ENCODE results near the gene PNMA6E.

PNMA6E gene

GRCh38 chrX:153417637-153418036 is 16.5 kb upstream of the PNMA6E start:
- Histone ChIP-seq H3F3A (ENCODE audit: control insufficient read depth, insufficient read depth) (no peaks in the 10 kb centered on the region), H4K20me1 (ENCODE audit: control insufficient read depth, insufficient read depth, low read depth, low read length) (no peaks in the 10 kb centered on the region), H3K27me3 (ENCODE audit: control insufficient read depth, low read length) (no peaks in the 10 kb centered on the region), H3K36me3 (ENCODE audit: control insufficient read depth, low read length) (no peaks in the 10 kb centered on the region), H3K27ac (ENCODE audit: low read depth, low read length) (no peak overlapping the region), H3K9me2 (replicated peaks; ENCODE audit: control insufficient read depth, low read length) (no peaks in the 10 kb centered on the region), H3K4me2 (ENCODE audit: low read length) (no peak overlapping the region), H3K4me1 (ENCODE audit: control insufficient read depth, low read length) (no peaks in the 10 kb centered on the region; the same call in 1 of the 2 replicates), H3K9me3 (ENCODE audit: control insufficient read depth, insufficient read depth, low read length) (no peaks in the 10 kb centered on the region), H3K4me3 (ENCODE audit: low read length) (no peak overlapping the region), H3K79me2 (ENCODE audit: control insufficient read depth, low read length) (no peaks in the 10 kb centered on the region)
- TF ChIP-seq EZH2phosphoT487 (IDR thresholded peaks at IDR 0.05; ENCODE audit: borderline replicate concordance, low read length) = no peak
- TF ChIP-seq, protein P1, sequence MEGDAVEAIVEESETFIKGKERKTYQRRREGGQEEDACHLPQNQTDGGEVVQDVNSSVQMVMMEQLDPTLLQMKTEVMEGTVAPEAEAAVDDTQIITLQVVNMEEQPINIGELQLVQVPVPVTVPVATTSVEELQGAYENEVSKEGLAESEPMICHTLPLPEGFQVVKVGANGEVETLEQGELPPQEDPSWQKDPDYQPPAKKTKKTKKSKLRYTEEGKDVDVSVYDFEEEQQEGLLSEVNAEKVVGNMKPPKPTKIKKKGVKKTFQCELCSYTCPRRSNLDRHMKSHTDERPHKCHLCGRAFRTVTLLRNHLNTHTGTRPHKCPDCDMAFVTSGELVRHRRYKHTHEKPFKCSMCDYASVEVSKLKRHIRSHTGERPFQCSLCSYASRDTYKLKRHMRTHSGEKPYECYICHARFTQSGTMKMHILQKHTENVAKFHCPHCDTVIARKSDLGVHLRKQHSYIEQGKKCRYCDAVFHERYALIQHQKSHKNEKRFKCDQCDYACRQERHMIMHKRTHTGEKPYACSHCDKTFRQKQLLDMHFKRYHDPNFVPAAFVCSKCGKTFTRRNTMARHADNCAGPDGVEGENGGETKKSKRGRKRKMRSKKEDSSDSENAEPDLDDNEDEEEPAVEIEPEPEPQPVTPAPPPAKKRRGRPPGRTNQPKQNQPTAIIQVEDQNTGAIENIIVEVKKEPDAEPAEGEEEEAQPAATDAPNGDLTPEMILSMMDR (IDR thresholded peaks at IDR 0.05; ENCODE audit: low read depth, low read length, poor library complexity, severe bottlenecking) = no peak

- no peaks in the 10 kb centered on the region for H3K9me3 ChIP-seq (ENCODE audit: control insufficient read depth, insufficient read depth, low read length)
- H3K9me2 ChIP-seq (replicated peaks; ENCODE audit: control insufficient read depth, low read length) = no peaks in the 10 kb centered on the region
- no peak overlapping the region for H3K27ac ChIP-seq (ENCODE audit: low read depth, low read length)
- H3K79me2 ChIP-seq (ENCODE audit: control insufficient read depth, low read length) = peaks cover 1% of the 10 kb centered on the region; the same call in 1 of the 2 replicates
- no peaks in the 10 kb centered on the region for H3K27me3 ChIP-seq (ENCODE audit: control insufficient read depth, low read length)
- H3K4me1 ChIP-seq (ENCODE audit: control insufficient read depth, low read length) = peaks cover 7% of the 10 kb centered on the region; the same call in 1 of the 2 replicates
- H3K36me3 ChIP-seq (ENCODE audit: control insufficient read depth, low read length) = no peaks in the 10 kb centered on the region
- H3F3A ChIP-seq (ENCODE audit: control insufficient read depth, insufficient read depth) = no peaks in the 10 kb centered on the region
- no peak overlapping the region for H3K4me2 ChIP-seq (ENCODE audit: low read length)
- no peak overlapping the region for H3K4me3 ChIP-seq (ENCODE audit: low read length)
- TF ChIP-seq, protein P1 (IDR thresholded peaks at IDR 0.05; ENCODE audit: low read depth, low read length, poor library complexity, severe bottlenecking) = no peak
- TF ChIP-seq EZH2phosphoT487 (IDR thresholded peaks at IDR 0.05; ENCODE audit: borderline replicate concordance, low read length) = no peak
- H4K20me1 ChIP-seq (ENCODE audit: control insufficient read depth, insufficient read depth, low read depth, low read length) = no peaks in the 10 kb centered on the region
Measured at GRCh38 chrX:153416781-153417450, 15.8 kb upstream of the PNMA6E start.

- TF ChIP-seq, protein P1 (IDR thresholded peaks at IDR 0.05; ENCODE audit: low read depth, low read length, poor library complexity, severe bottlenecking) = no peak
- TF ChIP-seq EZH2phosphoT487 (IDR thresholded peaks at IDR 0.05; ENCODE audit: borderline replicate concordance, low read length) = no peak
- H3K9me3 ChIP-seq (ENCODE audit: control insufficient read depth, insufficient read depth, low read length) = no peaks in the 10 kb centered on the region
- H3K4me2 ChIP-seq (ENCODE audit: low read length) = no peak overlapping the region
- H3K9me2 ChIP-seq (replicated peaks; ENCODE audit: control insufficient read depth, low read length) = no peaks in the 10 kb centered on the region
- no peaks in the 10 kb centered on the region for H3K36me3 ChIP-seq (ENCODE audit: control insufficient read depth, low read length)
- H4K20me1 ChIP-seq (ENCODE audit: control insufficient read depth, insufficient read depth, low read depth, low read length) = no peaks in the 10 kb centered on the region
- H3K4me3 ChIP-seq (ENCODE audit: low read length) = no peak overlapping the region
- H3K27me3 ChIP-seq (ENCODE audit: control insufficient read depth, low read length) = no peaks in the 10 kb centered on the region
- H3F3A ChIP-seq (ENCODE audit: control insufficient read depth, insufficient read depth) = no peaks in the 10 kb centered on the region
- H3K27ac ChIP-seq (ENCODE audit: low read depth, low read length) = no peak overlapping the region
- H3K4me1 ChIP-seq (ENCODE audit: control insufficient read depth, low read length) = peaks cover 19% of the 10 kb centered on the region
- peaks cover 3% of the 10 kb centered on the region; the same call in 1 of the 2 replicates for H3K79me2 ChIP-seq (ENCODE audit: control insufficient read depth, low read length)
Measured at GRCh38 chrX:153414856-153415510, 13.8 kb upstream of the PNMA6E start.
